ENCODE results near the gene CDC42BPB. TPM values are rescaled to one million over a fixed set of nuclear protein-coding genes. Genes with fewer than 3 reads are reported as not detected.

The CDC42BPB gene
- total RNA-seq, 1 experiment from 2014 or later = 103 TPM

- Histone ChIP-seq H3T11ph (ENCODE audit: low read length) (no peak overlapping the region), H2AK5ac (ENCODE audit: insufficient read length, low read length) (no peak overlapping the region), H2BK12ac (ENCODE audit: insufficient read length, low read depth, low read length) (no peak overlapping the region), H3K27ac (ENCODE audit: insufficient read length, low read depth, low read length) (no peak overlapping the region), H3K23me2 (ENCODE audit: insufficient read length, low read depth, low read length, poor library complexity, severe bottlenecking) (no peaks in the 10 kb centered on the region), H3K4me1 (ENCODE audit: insufficient read depth, low read length) (peaks cover 4% of the 10 kb centered on the region; the same call in 1 of the 2 replicates), H3K23ac (ENCODE audit: insufficient read length, low read depth, low read length) (no peak overlapping the region), H4K8ac (replicated peaks; ENCODE audit: insufficient read length, low read depth, low read length) (no peak overlapping the region), H3K79me2 (ENCODE audit: insufficient read depth, low read length) (no peaks in the 10 kb centered on the region), H2BK20ac (ENCODE audit: low read depth, low read length, poor library complexity, severe bottlenecking) (no peak overlapping the region), H3K79me1 (ENCODE audit: insufficient read depth, low read depth, low read length, poor library complexity, severe bottlenecking) (no peaks in the 10 kb centered on the region), H4K5ac (ENCODE audit: insufficient read length, low read depth, low read length) (no peak overlapping the region), H3K56ac (ENCODE audit: insufficient read length, low read depth, low read length) (no peak overlapping the region), H3K4ac (ENCODE audit: low read depth, low read length) (no peak overlapping the region), H2BK120ac (ENCODE audit: low read depth, low read length, poor library complexity, severe bottlenecking) (no peak overlapping the region), H4K20me1 (ENCODE audit: control insufficient read depth, insufficient read depth, insufficient read length) (no peaks in the 10 kb centered on the region), H2BK15ac (ENCODE audit: low read depth, low read length) (no peak overlapping the region), H3K18ac (ENCODE audit: insufficient read length, low read depth, low read length) (no peak overlapping the region), H2BK5ac (ENCODE audit: insufficient read length, low read length) (no peak overlapping the region), H4K91ac (ENCODE audit: insufficient read length, low read depth, low read length) (no peak overlapping the region), H3K27me3 (ENCODE audit: insufficient read depth, low read length) (no peaks in the 10 kb centered on the region; the same call in 1 of the 2 replicates), H3K9me3 (ENCODE audit: control insufficient read depth, low read depth, low read length) (no peaks in the 10 kb centered on the region), H3K9ac (ENCODE audit: extremely low read depth, insufficient read length, low read length) (no peak overlapping the region), H2AFZ (ENCODE audit: low read length) (no peak overlapping the region), H3K4me2 (ENCODE audit: insufficient read depth, insufficient read length, low read length) (no peak overlapping the region), H3K14ac (ENCODE audit: insufficient read depth, low read length) (no peak overlapping the region; the same call in 1 of the 2 replicates)
- Mint-ChIP-seq H3K36me3 (ENCODE audit: insufficient read depth in 1 of 3, low read depth in 3 of 3) (no peaks in the 10 kb centered on the region), H3K9me3 (no peaks in the 10 kb centered on the region; a peak in 1 of 5 replicates), H3K27ac (no peak overlapping the region), H3K4me3 (no peak overlapping the region), H3K4me1 (peaks cover 0 to 4% of the 10 kb centered on the region in 2 experiments; a peak in 1 of 4 replicates), H3K27me3 (ENCODE audit: low read depth) (peaks cover 10% of the 10 kb centered on the region)
- no peak for DNase-seq
- TF ChIP-seq, protein P1, sequence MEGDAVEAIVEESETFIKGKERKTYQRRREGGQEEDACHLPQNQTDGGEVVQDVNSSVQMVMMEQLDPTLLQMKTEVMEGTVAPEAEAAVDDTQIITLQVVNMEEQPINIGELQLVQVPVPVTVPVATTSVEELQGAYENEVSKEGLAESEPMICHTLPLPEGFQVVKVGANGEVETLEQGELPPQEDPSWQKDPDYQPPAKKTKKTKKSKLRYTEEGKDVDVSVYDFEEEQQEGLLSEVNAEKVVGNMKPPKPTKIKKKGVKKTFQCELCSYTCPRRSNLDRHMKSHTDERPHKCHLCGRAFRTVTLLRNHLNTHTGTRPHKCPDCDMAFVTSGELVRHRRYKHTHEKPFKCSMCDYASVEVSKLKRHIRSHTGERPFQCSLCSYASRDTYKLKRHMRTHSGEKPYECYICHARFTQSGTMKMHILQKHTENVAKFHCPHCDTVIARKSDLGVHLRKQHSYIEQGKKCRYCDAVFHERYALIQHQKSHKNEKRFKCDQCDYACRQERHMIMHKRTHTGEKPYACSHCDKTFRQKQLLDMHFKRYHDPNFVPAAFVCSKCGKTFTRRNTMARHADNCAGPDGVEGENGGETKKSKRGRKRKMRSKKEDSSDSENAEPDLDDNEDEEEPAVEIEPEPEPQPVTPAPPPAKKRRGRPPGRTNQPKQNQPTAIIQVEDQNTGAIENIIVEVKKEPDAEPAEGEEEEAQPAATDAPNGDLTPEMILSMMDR (conservative IDR thresholded peaks at IDR 0.05) = no peak
- WGBS (ENCODE audit: extremely low coverage, insufficient read length, low lambda C conversion rate) = no CpG with 5 or more reads among the region's 21 CpGs
Observed at GRCh38 chr14:103070971-103071542, 13.7 kb upstream of the CDC42BPB start.

Measured in H9 (cell line).